H9 (cell line): ENCODE data around the gene ZNF839. TPM values are rescaled to one million over a fixed set of nuclear protein-coding genes. Genes with fewer than 3 reads are reported as not detected.

Experiments
- DNase-seq: peaks from one replicate; pipeline ENCODE4 v3.0.0-alpha.2; 2017
- H2AFZ ChIP-seq: one replicate; pipeline ENCODE4 v1.6.1; 2013; ENCODE audit warnings: mild to moderate bottlenecking, low read length, control low read depth, moderate library complexity
- H2AK5ac ChIP-seq: 2 replicates; pipeline ENCODE4 v1.6.1; 2013; ENCODE audit warnings: low read length, control low read depth, mixed read lengths; ENCODE audit not compliant: insufficient read length
- H2BK120ac ChIP-seq: one replicate; pipeline ENCODE4 v1.6.1; 2013; ENCODE audit warnings: low read depth, mild to moderate bottlenecking, low read length, control low read depth, inconsistent platforms; ENCODE audit not compliant: poor library complexity, severe bottlenecking
- H2BK12ac ChIP-seq: 2 replicates; pipeline ENCODE4 v1.6.1; 2013; ENCODE audit warnings: low read length, control low read depth, mixed read lengths, low read depth; ENCODE audit not compliant: insufficient read length
- H2BK15ac ChIP-seq: 2 replicates; pipeline ENCODE4 v1.6.1; 2013; ENCODE audit warnings: low read depth, low read length, control low read depth
- H2BK20ac ChIP-seq: one replicate; pipeline ENCODE4 v1.6.1; 2013; ENCODE audit warnings: low read depth, mild to moderate bottlenecking, low read length, control low read depth, inconsistent platforms; ENCODE audit not compliant: poor library complexity, severe bottlenecking
- H2BK5ac ChIP-seq: 2 replicates; pipeline ENCODE4 v1.6.1; 2013; ENCODE audit warnings: low read length, control low read depth, mixed read lengths; ENCODE audit not compliant: insufficient read length
- H3K14ac ChIP-seq: 2 replicates; pipeline ENCODE4 v1.6.1; 2013; ENCODE audit warnings: low read length, control low read depth; ENCODE audit not compliant: insufficient read depth
- H3K18ac ChIP-seq: 2 replicates; pipeline ENCODE4 v1.6.1; 2013; ENCODE audit warnings: low read depth, mild to moderate bottlenecking, mixed read lengths, low read length, control low read depth; ENCODE audit not compliant: insufficient read length
- H3K23ac ChIP-seq: 2 replicates; pipeline ENCODE4 v1.6.1; 2013; ENCODE audit warnings: low read length, control low read depth, mixed read lengths, low read depth; ENCODE audit not compliant: insufficient read length
- H3K23me2 ChIP-seq: 2 replicates; pipeline ENCODE4 v1.6.1; 2013; ENCODE audit warnings: low read depth, mild to moderate bottlenecking, mixed read lengths, low read length, control low read depth; ENCODE audit not compliant: insufficient read length, poor library complexity, severe bottlenecking
- H3K27ac ChIP-seq: 2 replicates; pipeline ENCODE4 v1.5.1; 2013; ENCODE audit warnings: low read length, control low read depth, mixed read lengths, low read depth; ENCODE audit not compliant: insufficient read length
- H3K27me3 ChIP-seq: 2 replicates; pipeline ENCODE4 v1.6.1; 2013; ENCODE audit warnings: low read length, control low read depth, inconsistent platforms; ENCODE audit not compliant: insufficient read depth
- H3K4ac ChIP-seq: 2 replicates; pipeline ENCODE4 v1.6.1; 2013; ENCODE audit warnings: low read depth, mild to moderate bottlenecking, control low read depth, inconsistent platforms, low read length, moderate library complexity
- H3K4me1 ChIP-seq: 2 replicates; pipeline ENCODE4 v1.6.1; 2013; ENCODE audit warnings: low read length, control low read depth, inconsistent platforms; ENCODE audit not compliant: insufficient read depth
- H3K4me2 ChIP-seq: 2 replicates; pipeline ENCODE4 v1.6.1; 2013; ENCODE audit warnings: low read length, control low read depth, mixed read lengths; ENCODE audit not compliant: insufficient read length, insufficient read depth
- H3K56ac ChIP-seq: 2 replicates; pipeline ENCODE4 v1.6.1; 2013; ENCODE audit warnings: low read depth, mild to moderate bottlenecking, mixed read lengths, low read length, control low read depth; ENCODE audit not compliant: insufficient read length
- H3K79me1 ChIP-seq: 2 replicates; pipeline ENCODE4 v1.6.1; 2013; ENCODE audit warnings: low read depth, mild to moderate bottlenecking, moderate library complexity, low read length, control low read depth, inconsistent platforms; ENCODE audit not compliant: insufficient read depth, poor library complexity, severe bottlenecking
- H3K79me2 ChIP-seq: 2 replicates; pipeline ENCODE4 v1.6.1; 2013; ENCODE audit warnings: low read length, control low read depth, inconsistent platforms; ENCODE audit not compliant: insufficient read depth
- H3K9ac ChIP-seq: 2 replicates; pipeline ENCODE4 v1.6.1; 2013; ENCODE audit warnings: low read length, control low read depth, mixed read lengths; ENCODE audit not compliant: insufficient read length; ENCODE audit errors: extremely low read depth
- H3K9me3 ChIP-seq: one replicate; pipeline ENCODE4 v1.6.1; 2013; ENCODE audit warnings: low read depth, low read length, inconsistent platforms; ENCODE audit not compliant: control insufficient read depth
- H3T11ph ChIP-seq: one replicate; pipeline ENCODE4 v1.6.1; 2013; ENCODE audit warnings: mild to moderate bottlenecking, low read length, control low read depth, inconsistent platforms
- H4K20me1 ChIP-seq: one replicate; pipeline ENCODE4 v1.6.1; 2013; ENCODE audit not compliant: control insufficient read depth, insufficient read length, insufficient read depth
- H4K5ac ChIP-seq: 2 replicates; pipeline ENCODE4 v1.6.1; 2013; ENCODE audit warnings: low read depth, mild to moderate bottlenecking, mixed read lengths, low read length, control low read depth; ENCODE audit not compliant: insufficient read length
- H4K8ac ChIP-seq: replicated peaks from 2 replicates; pipeline ENCODE4 v1.6.1; 2013; ENCODE audit warnings: low read length, control low read depth, mixed read lengths, low read depth; ENCODE audit not compliant: insufficient read length
- H4K91ac ChIP-seq: 2 replicates; pipeline ENCODE4 v1.6.1; 2013; ENCODE audit warnings: low read depth, mild to moderate bottlenecking, moderate library complexity, mixed read lengths, low read length, control low read depth; ENCODE audit not compliant: insufficient read length
- H3K27ac Mint-ChIP-seq, 3 experiments: 2 replicates in 2 of 3; 3 replicates in 1 of 3; pipeline ENCODE4 v1.8.0; 2020 to 2021; ENCODE audit warnings: mixed read lengths in 3 of 3, mild to moderate bottlenecking in 1 of 3, moderate library complexity in 1 of 3
- H3K27me3 Mint-ChIP-seq: 2 replicates; pipeline ENCODE4 v1.8.0; 2021; ENCODE audit warnings: low read depth, mild to moderate bottlenecking, moderate library complexity, mixed read lengths
- H3K36me3 Mint-ChIP-seq, 3 experiments: 2 replicates in 2 of 3; 3 replicates in 1 of 3; pipeline ENCODE4 v1.8.0; 2020 to 2021; ENCODE audit warnings: low read depth in 3 of 3, mixed read lengths in 3 of 3; ENCODE audit not compliant: insufficient read depth in 1 of 3
- H3K4me1 Mint-ChIP-seq, 2 experiments: 2 replicates each; pipeline ENCODE4 v1.8.0; 2020; ENCODE audit warnings: mixed read lengths in 2 of 2
- H3K4me3 Mint-ChIP-seq, 2 experiments: 2 replicates in 1 of 2; 3 replicates in 1 of 2; pipeline ENCODE4 v1.8.0; 2020 to 2021; ENCODE audit warnings: mild to moderate bottlenecking in 2 of 2, mixed read lengths in 2 of 2, moderate library complexity in 1 of 2
- H3K9me3 Mint-ChIP-seq, 2 experiments: 2 replicates in 1 of 2; 3 replicates in 1 of 2; pipeline ENCODE4 v1.8.0; 2020; ENCODE audit warnings: mild to moderate bottlenecking in 2 of 2, mixed read lengths in 2 of 2, moderate library complexity in 1 of 2
- WGBS: extraction: QIAGEN DNeasy Blood & Tissue Kit; methylation state at CpG from one replicate; pipeline ENCODE4 v1.1.7; 2013; ENCODE audit warnings: missing lambda C conversion rate, low lambda C conversion rate, mixed read lengths; ENCODE audit not compliant: insufficient read length; ENCODE audit errors: extremely low coverage; 5-methylcytosine and 5-hydroxymethylcytosine counted together
- total RNA-seq: library from RNA; stranded (reverse); gene quantifications from 2 replicates; pipeline ENCODE4 v1.2.1, GENCODE V29; 2021
- TF ChIP-seq, protein P1 (sequence below): fragments of 200-600 bp; sonication (generic); conservative IDR thresholded peaks from 3 replicates; pipeline ENCODE4 v1.8.0; 2021; ENCODE audit warnings: antibody characterized with exemption, mild to moderate bottlenecking

The ZNF839 gene
- total RNA-seq, 1 experiment from 2014 or later: 9.4 TPM

DNA sequence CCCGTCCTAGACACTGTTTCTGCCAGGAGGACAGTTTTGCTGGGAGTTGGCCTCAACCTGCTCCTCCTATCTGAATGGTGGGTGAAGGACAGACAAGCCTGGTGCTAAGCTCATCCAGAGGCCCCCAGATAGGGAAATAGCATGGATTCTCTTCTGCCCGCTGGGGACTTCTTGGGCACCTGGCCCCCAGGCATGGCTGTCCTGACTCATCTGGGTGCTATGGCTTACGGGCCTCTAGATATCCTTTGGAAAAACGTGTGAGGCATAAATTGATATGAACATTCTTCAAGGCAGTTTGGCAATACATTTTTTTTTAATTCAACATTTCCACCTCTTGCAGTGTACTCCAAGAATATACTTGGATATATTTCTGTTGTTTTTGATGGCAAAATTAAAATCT lies 51.8 kb downstream of the ZNF839 start:
- Mint-ChIP-seq H3K27me3 (no peaks in the 10 kb centered on the region), H3K9me3 (no peaks in the 10 kb centered on the region), H3K4me1 (peaks cover 0 to 10% of the 10 kb centered on the region in 2 experiments; a peak in 3 of 4 replicates), H3K4me3 (no peak overlapping the region), H3K36me3 (no peaks in the 10 kb centered on the region), H3K27ac (no peak overlapping the region)
- H4K91ac ChIP-seq: no peak overlapping the region
- H3K23me2 ChIP-seq: no peaks in the 10 kb centered on the region
- H3K4me1 ChIP-seq: no peaks in the 10 kb centered on the region
- H3K9ac ChIP-seq: no peak overlapping the region
- no peak overlapping the region for H2BK20ac ChIP-seq
- no peak overlapping the region for H2BK5ac ChIP-seq
- no peak overlapping the region for H3K27ac ChIP-seq
- H2AFZ ChIP-seq: no peak overlapping the region
- TF ChIP-seq, protein P1, sequence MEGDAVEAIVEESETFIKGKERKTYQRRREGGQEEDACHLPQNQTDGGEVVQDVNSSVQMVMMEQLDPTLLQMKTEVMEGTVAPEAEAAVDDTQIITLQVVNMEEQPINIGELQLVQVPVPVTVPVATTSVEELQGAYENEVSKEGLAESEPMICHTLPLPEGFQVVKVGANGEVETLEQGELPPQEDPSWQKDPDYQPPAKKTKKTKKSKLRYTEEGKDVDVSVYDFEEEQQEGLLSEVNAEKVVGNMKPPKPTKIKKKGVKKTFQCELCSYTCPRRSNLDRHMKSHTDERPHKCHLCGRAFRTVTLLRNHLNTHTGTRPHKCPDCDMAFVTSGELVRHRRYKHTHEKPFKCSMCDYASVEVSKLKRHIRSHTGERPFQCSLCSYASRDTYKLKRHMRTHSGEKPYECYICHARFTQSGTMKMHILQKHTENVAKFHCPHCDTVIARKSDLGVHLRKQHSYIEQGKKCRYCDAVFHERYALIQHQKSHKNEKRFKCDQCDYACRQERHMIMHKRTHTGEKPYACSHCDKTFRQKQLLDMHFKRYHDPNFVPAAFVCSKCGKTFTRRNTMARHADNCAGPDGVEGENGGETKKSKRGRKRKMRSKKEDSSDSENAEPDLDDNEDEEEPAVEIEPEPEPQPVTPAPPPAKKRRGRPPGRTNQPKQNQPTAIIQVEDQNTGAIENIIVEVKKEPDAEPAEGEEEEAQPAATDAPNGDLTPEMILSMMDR: no peak
- DNase-seq: no peak
- H2AK5ac ChIP-seq: no peak overlapping the region
- 0 out of 2 replicates have a peak, but pooled peaks cover 4% of the 10 kb centered on the region for H3K79me2 ChIP-seq
- H2BK15ac ChIP-seq: no peak overlapping the region
- no peaks in the 10 kb centered on the region for H3K27me3 ChIP-seq
- no peak overlapping the region for H3T11ph ChIP-seq
- no peak overlapping the region for H3K18ac ChIP-seq
- no CpG with 5 or more reads among the region's 4 CpGs for WGBS
- no peak overlapping the region for H2BK120ac ChIP-seq
- no peak overlapping the region for H3K23ac ChIP-seq
- H3K56ac ChIP-seq: no peak overlapping the region
- no peak overlapping the region; the same call in 1 of the 2 replicates for H3K14ac ChIP-seq
- no peaks in the 10 kb centered on the region for H3K79me1 ChIP-seq
- no peak overlapping the region for H4K8ac ChIP-seq
- no peaks in the 10 kb centered on the region for H4K20me1 ChIP-seq
- no peak overlapping the region for H3K4ac ChIP-seq
- no peak overlapping the region for H2BK12ac ChIP-seq
- H4K5ac ChIP-seq: no peak overlapping the region
- H3K9me3 ChIP-seq: no peaks in the 10 kb centered on the region
- H3K4me2 ChIP-seq: no peak overlapping the region
